Eye (tissue), 1 donor: ENCODE results near the gene CREG1.
"Not testable (repeated sequence)": the region's sequence is repeated elsewhere in the genome, so short reads cannot be mapped to it uniquely, and the experiment has no call there.

ENCODE experiments used
- DNase-seq: peaks from one replicate; pipeline ENCODE4 v3.0.0-alpha.2; 2015

Gene CREG1

GRCh38 chr1:167553136-167554027, at the start of gene CREG1:
TSS of gene CREG1 (minus strand) at chr1:167553762.
- DNase-seq: peak; percentile 97

GRCh38 chr1:167602840-167603239, 49.3 kb upstream of the CREG1 start:
- DNase-seq: no peak

GRCh38 chr1:167601442-167602383, 48.2 kb upstream of the CREG1 start:
- DNase-seq: peak; percentile 8

DNA sequence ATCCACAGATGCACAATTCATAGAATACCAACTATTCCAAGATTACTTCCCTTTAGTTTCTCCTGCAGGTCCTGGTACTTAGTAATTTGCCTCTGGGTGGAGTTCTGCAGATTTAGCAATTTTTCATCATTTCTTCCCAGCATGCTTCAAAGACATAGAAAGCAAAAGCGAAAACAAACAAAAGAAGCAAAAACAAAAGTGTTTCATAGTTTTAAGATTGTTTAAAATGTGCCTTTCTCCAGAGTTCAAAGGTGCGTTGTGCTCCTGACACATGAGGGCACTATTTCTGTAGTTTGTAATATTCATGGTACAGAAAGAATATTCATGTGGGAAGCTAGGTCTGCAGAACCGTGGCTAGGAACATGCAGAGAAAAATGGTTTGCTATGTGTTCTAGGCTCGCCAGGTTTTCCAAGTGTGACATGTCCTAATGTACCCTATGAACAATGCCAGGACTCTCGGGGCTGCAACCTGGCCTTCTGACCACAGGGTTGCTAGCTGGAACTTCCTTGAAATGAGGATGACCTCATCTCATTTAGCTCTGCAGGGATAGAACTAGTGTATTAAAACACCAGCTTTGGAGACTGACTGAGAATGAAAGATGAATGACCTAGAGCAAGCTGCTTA, 46.5 kb upstream of the CREG1 start:
- DNase-seq: peak; percentile 33

DNA sequence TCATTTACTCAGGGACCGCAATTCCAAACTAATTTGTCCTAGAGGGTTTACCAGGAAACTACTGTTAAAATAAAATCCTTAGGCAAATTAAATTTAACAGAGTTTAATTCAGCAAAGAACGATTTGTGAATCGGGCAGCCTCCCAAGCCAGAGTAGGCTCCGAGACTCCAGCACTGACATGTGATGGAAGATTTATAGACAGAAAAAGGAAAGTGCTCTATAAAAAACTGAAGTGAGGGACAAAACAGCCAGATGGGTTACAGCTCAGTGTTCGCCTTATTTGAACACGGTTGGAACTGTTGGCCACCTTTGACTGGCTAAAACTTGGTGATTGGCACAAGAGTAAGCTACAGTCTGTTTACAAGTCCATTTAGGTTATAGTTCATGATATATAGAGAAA, 41.3 kb upstream of the CREG1 start:
- DNase-seq: no peak

DNA sequence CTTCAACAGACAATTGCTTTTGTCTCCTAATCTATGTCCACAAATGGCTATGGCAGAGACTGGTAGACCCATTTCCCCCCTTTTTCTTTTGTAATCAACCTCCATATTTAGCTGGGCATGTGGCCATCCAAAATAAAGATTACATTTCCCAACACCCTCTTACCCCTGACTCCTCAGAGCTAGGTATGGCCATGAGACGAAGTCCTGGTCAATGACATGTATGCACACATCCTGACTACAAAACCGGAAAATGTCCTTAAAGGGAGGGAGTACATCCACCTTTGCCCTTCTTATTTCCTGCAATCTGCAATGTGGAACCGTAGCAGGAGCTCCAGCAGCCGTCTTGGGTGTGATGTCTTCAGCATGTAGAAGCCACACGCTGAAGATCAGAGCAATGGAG, 40.3 kb upstream of the CREG1 start:
- no peak for DNase-seq

DNA sequence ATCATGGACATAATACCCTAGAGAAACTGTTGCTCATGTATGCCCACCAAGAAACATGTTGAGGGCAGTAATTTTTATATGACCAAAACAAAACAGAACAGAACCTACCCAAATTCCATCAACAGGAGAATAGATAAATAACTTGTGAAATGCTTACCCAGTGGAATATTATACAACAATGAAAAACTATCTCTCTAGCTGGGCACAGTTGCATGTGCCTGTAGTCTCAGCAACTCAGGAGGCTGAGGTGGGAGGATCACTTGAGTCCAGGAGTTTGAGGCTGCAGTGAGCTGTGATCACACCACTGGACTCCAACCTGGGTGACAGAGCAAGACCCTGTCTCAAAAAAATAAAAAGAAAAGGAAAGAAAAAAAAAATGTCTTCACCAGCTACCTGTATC, 38.9 kb upstream of the CREG1 start:
- no peak for DNase-seq

- DNase-seq: no peak
Observed at GRCh38 chr1:167588361-167588760, 34.8 kb upstream of the CREG1 start.

DNA sequence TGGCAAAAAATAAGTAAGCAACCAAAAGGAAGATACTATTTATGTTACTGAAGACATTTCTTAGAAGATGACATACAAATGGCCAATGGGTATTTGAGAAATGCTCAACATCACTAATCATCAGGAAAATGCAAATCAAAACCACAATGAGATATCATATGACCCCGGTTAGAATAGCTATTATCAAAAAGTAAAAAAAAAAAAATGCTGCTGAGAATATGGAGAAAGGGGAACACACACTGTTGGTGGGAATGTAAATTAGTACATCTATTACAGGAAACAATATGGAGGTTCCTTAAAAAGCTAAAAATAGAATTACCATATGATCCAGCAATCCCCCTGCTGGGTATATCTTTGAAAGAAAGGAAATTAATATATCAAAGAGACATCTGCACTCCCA, 34.3 kb upstream of the CREG1 start:
- DNase-seq: no peak

- DNase-seq: no peak
Observed at GRCh38 chr1:167587342-167587741, 33.8 kb upstream of the CREG1 start.

GRCh38 chr1:167584581-167584980, 31.0 kb upstream of the CREG1 start:
- DNase-seq: no peak

DNA sequence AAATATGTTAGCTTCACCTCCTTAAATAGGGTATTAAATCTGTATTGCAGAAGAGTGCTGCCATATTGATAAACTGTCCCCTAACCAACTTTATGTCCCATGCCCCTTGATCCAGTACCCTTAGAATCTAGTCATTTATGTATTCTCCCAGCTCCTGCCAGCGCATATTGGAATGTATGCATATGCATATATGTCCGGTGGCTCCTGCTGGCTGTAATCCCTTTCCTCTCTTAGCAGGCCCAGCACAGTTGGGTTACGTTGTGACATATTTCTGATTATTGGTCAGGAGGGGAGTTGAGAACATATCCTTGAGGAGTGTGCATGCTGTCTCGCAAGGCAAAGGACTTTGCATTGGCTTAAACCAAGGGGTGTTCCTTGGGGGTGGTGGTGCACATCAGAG, 29.2 kb upstream of the CREG1 start:
- DNase-seq: no peak

GRCh38 chr1:167582064-167582463, 28.5 kb upstream of the CREG1 start:
- no peak for DNase-seq

GRCh38 chr1:167579986-167580385, 26.4 kb upstream of the CREG1 start:
- no peak for DNase-seq

- no peak for DNase-seq
Observed at GRCh38 chr1:167578939-167579521, 25.5 kb upstream of the CREG1 start.

DNA sequence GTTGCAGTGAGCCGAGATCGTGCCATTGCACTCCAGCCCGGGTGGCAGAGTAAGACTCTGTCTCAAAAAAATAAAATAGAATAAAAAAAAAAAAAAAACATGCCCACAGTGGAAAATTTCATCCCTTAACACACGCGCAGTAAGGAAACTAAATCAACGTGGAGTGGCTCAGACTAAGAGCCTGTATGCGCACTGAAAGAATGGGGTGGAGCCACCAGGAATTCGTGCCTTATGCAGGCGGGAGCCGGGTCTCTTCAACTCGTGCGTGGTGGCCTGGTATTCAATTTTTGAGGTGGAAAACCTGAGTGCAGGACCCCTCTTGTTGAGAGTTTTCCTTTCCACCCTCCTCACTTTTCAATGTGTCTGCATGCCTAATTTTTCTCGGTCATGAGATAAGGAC, 22.1 kb upstream of the CREG1 start:
- DNase-seq: no peak

GRCh38 chr1:167573035-167573434, 19.5 kb upstream of the CREG1 start:
- DNase-seq: no peak

DNA sequence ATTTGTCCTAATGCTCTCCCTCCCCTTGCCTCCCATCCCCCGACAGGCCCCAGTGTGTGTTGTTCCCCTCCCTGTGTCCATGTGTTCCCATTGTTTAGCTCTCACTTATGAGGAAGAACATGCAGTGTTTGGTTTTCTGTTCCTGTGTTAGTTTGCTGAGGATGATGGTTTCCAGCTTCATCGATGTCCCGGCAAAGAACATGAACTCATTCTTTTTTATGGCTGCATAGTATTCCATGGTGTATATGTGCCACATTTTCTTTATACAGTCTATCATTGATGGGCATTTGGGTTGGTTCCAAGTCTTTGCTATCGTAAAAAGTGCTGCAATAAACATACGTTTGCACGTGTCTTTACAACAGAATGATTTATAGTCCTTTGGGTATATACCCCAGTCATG, 17.1 kb upstream of the CREG1 start:
- not testable (repeated sequence) for DNase-seq

- no peak for DNase-seq
Observed at GRCh38 chr1:167567663-167568062, 14.1 kb upstream of the CREG1 start.

DNA sequence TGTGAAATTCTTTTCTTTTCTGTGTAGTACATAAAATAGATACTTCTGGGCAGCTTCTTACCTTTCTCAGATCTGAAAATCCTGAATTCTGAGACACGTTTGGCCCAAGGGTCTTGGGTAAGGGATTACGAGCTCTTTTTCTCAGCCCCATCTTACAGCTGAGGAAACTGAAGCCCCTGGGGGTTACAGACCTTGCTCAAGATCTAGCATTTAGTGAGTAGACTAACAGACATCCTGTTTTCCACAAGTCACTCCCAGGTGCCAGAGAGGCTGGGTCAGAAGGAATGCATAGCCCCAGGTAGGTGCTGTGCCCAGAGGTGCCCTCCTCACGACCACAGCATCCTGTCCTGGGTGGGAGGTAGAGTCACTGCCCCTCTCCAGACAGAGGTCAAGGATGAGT, 13.2 kb upstream of the CREG1 start:
- DNase-seq: no peak

DNA sequence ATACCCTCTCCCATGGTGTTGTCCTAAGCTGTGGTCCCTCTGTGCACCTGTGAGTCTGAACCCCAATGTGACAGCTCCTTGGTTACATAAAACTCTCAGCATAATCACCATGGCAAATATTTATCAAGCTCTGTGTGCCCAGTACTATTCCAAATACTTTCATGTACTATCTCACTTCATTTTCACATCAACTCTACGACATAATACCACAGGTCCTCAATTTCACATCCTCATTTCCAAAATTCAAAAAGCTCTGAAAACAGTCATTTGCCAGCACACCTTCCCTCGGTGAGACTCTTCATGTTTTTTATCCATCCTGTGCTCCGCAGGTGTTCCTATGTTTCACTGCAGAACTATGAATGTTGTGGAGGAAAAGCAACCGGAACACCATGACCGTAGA, 12.4 kb upstream of the CREG1 start:
- DNase-seq: no peak

GRCh38 chr1:167564612-167565270, 11.2 kb upstream of the CREG1 start:
- no peak for DNase-seq
